GM12878 (cell line): Measurements from ENCODE around the gene EEIG2. TPM values are rescaled to one million over a fixed set of nuclear protein-coding genes. Genes with fewer than 3 reads are reported as not detected.

ENCODE experiments used
- ATAC-seq: fragments of 200-7000 bp; cut with Tn5 transposase; 3 replicates; pipeline ENCODE4 v1.9.1; 2020; ENCODE audit warnings: mild to moderate bottlenecking, moderate library complexity
- BruUV-seq: library from RNA; stranded (reverse); fragments of 400-500 nt; replicated peaks from 2 replicates; lab custom pipeline; 2021; lab: Mats Ljungman, UMichigan
- CTCF ChIA-PET: fragments of 300-600 bp; sonication (Branson Sonifier 250); formaldehyde crosslinking; extraction: SDS; loops from one replicate; lab custom pipeline; 2021; ENCODE audit warnings: inconsistent platforms; lab: Yijun Ruan, JAX
- POLR2A ChIA-PET: fragments of 350-600 bp; formaldehyde crosslinking; extraction: SDS; loops from one replicate; lab custom pipeline; 2021; ENCODE audit warnings: inconsistent platforms; lab: Charles Lee
- RAD21 ChIA-PET: fragments of 300-600 bp; sonication (Branson Sonifier 250); formaldehyde crosslinking; loops from one replicate; lab custom pipeline; 2023; ENCODE audit warnings: antibody characterized with exemption; ENCODE audit not compliant: unreplicated experiment; lab: Charles Lee
- SMC1A ChIA-PET: fragments of 300-600 bp; sonication (Branson Sonifier 250); formaldehyde crosslinking; loops from one replicate; lab custom pipeline; 2023; ENCODE audit not compliant: unreplicated experiment, uncharacterized antibody; lab: Charles Lee
- DNase-seq: peaks from one replicate; pipeline ENCODE4 v3.0.0-alpha.2; 2011; ENCODE audit warnings: low read depth, low spot score
- FAIRE-seq: peaks from 3 replicates; lab custom pipeline; 2011; peaks lifted over from hg19 to GRCh38; lab: Jason Lieb, UNC
- H2AFZ ChIP-seq: 2 replicates; pipeline ENCODE4 v1.6.0; 2011; ENCODE audit warnings: low read depth, low read length, control low read depth; ENCODE audit not compliant: control insufficient read depth
- H3K27ac ChIP-seq: 2 replicates; pipeline ENCODE4 v1.5.1; 2011; ENCODE audit warnings: control low read depth; ENCODE audit not compliant: control insufficient read depth, insufficient read depth
- H3K27me3 ChIP-seq, 2 experiments: replicated peaks in 1 of 2; 2 replicates each; pipeline versions ENCODE4 v1.6.0 to v1.6.1; 2011; ENCODE audit warnings: low read length in 1 of 2; ENCODE audit not compliant: control insufficient read depth in 2 of 2, insufficient read depth in 2 of 2
- H3K36me3 ChIP-seq, 2 experiments: 2 replicates each; pipeline ENCODE4 v1.5.1; 2011; ENCODE audit warnings: low read length in 1 of 2; ENCODE audit not compliant: control insufficient read depth in 2 of 2, insufficient read depth in 2 of 2
- H3K4me1 ChIP-seq: 2 replicates; pipeline ENCODE4 v1.6.1; 2011; ENCODE audit warnings: mild to moderate bottlenecking, low read length, moderate library complexity, mixed read lengths; ENCODE audit not compliant: control insufficient read depth, insufficient read depth
- H3K4me2 ChIP-seq: 2 replicates; pipeline ENCODE4 v1.6.0; 2011; ENCODE audit warnings: control low read depth; ENCODE audit not compliant: control insufficient read depth, insufficient read depth
- H3K4me3 ChIP-seq: fragments of 200-600 bp; sonication (generic); 2 replicates; pipeline ENCODE4 v1.5.1; 2016
- H3K79me2 ChIP-seq: 2 replicates; pipeline ENCODE4 v1.6.0; 2011; ENCODE audit warnings: low read length; ENCODE audit not compliant: control insufficient read depth, insufficient read depth
- H3K9ac ChIP-seq: 2 replicates; pipeline ENCODE4 v1.8.0; 2011; ENCODE audit warnings: low read length, control low read depth, mixed read lengths; ENCODE audit not compliant: control insufficient read depth, insufficient read depth
- H3K9me3 ChIP-seq: replicated peaks from 3 replicates; pipeline ENCODE4 v1.5.1; 2011; ENCODE audit warnings: mild to moderate bottlenecking, low read length; ENCODE audit not compliant: control insufficient read depth, insufficient read depth
- H4K20me1 ChIP-seq: 2 replicates; pipeline ENCODE4 v1.6.0; 2011; ENCODE audit not compliant: control insufficient read depth, insufficient read depth
- BRCA1 ChIP-seq: IDR thresholded peaks from 2 replicates; pipeline ENCODE4 v1.6.1; 2011; ENCODE audit warnings: low read depth, low read length, improper control_type of control experiment
- CHD1 ChIP-seq: IDR thresholded peaks from 2 replicates; pipeline ENCODE4 v1.6.1; 2012; ENCODE audit warnings: low read depth, low read length, improper control_type of control experiment
- FOS ChIP-seq: IDR thresholded peaks from 3 replicates; pipeline ENCODE4 v1.6.1; 2011; ENCODE audit warnings: borderline replicate concordance; ENCODE audit not compliant: insufficient read length; ENCODE audit errors: extremely low read depth
- FOXK2 ChIP-seq: fragments of 450-650 bp; IDR thresholded peaks from 2 replicates; pipeline ENCODE4 v1.6.1; 2017; ENCODE audit warnings: mild to moderate bottlenecking, moderate library complexity
- LARP7 ChIP-seq: fragments of 450-650 bp; IDR thresholded peaks from 2 replicates; pipeline ENCODE4 v1.6.1; 2017; ENCODE audit warnings: mild to moderate bottlenecking
- MEF2A ChIP-seq: IDR thresholded peaks from 2 replicates; pipeline ENCODE4 v1.6.1; 2011; ENCODE audit warnings: low read depth, mild to moderate bottlenecking, low read length, moderate library complexity; ENCODE audit not compliant: insufficient read depth
- MEF2B ChIP-seq: fragments of 450-650 bp; IDR thresholded peaks from 2 replicates; pipeline ENCODE4 v1.6.1; 2018; ENCODE audit warnings: mild to moderate bottlenecking, moderate library complexity; ENCODE audit not compliant: partially characterized antibody, poor library complexity, severe bottlenecking
- PKNOX1 ChIP-seq: fragments of 450-650 bp; IDR thresholded peaks from 2 replicates; pipeline ENCODE4 v1.6.1; 2016; ENCODE audit warnings: mild to moderate bottlenecking
- STAT3 ChIP-seq: IDR thresholded peaks from 2 replicates; pipeline ENCODE4 v1.6.1; 2011; ENCODE audit warnings: low read depth, low read length, improper control_type of control experiment
- TAF1 ChIP-seq: IDR thresholded peaks from 2 replicates; pipeline ENCODE4 v1.6.1; 2011; ENCODE audit warnings: mild to moderate bottlenecking, low read depth, low read length, borderline replicate concordance
- ZNF622 ChIP-seq: fragments of 450-650 bp; IDR thresholded peaks from 2 replicates; pipeline ENCODE4 v1.6.1; 2017; ENCODE audit warnings: mild to moderate bottlenecking, inconsistent platforms
- ZZZ3 ChIP-seq: IDR thresholded peaks from 2 replicates; pipeline ENCODE4 v1.6.1; 2011; ENCODE audit warnings: low read depth; ENCODE audit not compliant: control insufficient read depth, insufficient read length
- in situ Hi-C: fragments of 300-500 bp; cut with MboI; formaldehyde crosslinking; loops from 9 replicates; pipeline ENCODE4 v1.14.3; 2018; ENCODE audit warnings: mixed read lengths
- intact Hi-C: fragments of 100-400 bp; cut with micrococcal nuclease; formaldehyde crosslinking; loops from one replicate; pipeline ENCODE4 v1.14.2; 2022; ENCODE audit not compliant: unreplicated experiment
- polyA plus RNA-seq, 11 experiments: library from polyadenylated mRNA; depleted of rRNA in 4 of 11; unstranded in 6 of 11; stranded (reverse) in 5 of 11; fragments of >200 nt; fragmentation: Nextera tagmentation in 4 of 11; fragmentation: Illumina TruSeq in 1 of 11; extraction: Ambion mirVana in 4 of 11; extraction: Trizol in 1 of 11; gene quantifications; 1 replicate in 1 of 11; 2 replicates in 10 of 11; pipeline versions ENCODE4 v1.2.1 to v1.2.3, GENCODE V29; 2011 to 2016; ENCODE audit warnings: inconsistent platforms in 2 of 11, missing spikeins in 2 of 11, low read depth in 1 of 11
- total RNA-seq, 4 experiments: library from RNA; depleted of rRNA in 3 of 4; stranded (reverse); fragments of >200 nt in 3 of 4; fragmentation: Illumina TruSeq in 1 of 4; extraction: Trizol in 1 of 4; gene quantifications; 2 replicates each; pipeline versions ENCODE4 v1.2.1 to v1.2.3, GENCODE V29; 2013 to 2021

The EEIG2 gene
- total and polyA plus RNA-seq, 10 of the 15 experiments (the other 5 are each of a cell fraction or from before 2014, with no cell fraction given), result 1.4 to 17.2 (median 9.8) TPM

GRCh38 chr1:108606478-108606877 lies 46.6 kb downstream of the EEIG2 start:
- Histone ChIP-seq H3K4me3 (no peak overlapping the region), H3K79me2 (no peaks in the 10 kb centered on the region), H3K4me2 (no peak overlapping the region), H3K27ac (no peak overlapping the region), H3K27me3 (no peaks in the 10 kb centered on the region), H3K9me3 (no peaks in the 10 kb centered on the region), H3K9ac (no peak overlapping the region), H3K4me1 (no peaks in the 10 kb centered on the region), H4K20me1 (no peaks in the 10 kb centered on the region), H3K36me3 (no peaks in the 10 kb centered on the region; a peak in 1 of 4 replicates), H2AFZ (no peak overlapping the region)
- ATAC-seq (no peak), FAIRE-seq (no peak), DNase-seq (no peak)
- intact Hi-C loops, result no loop called here
- SMC1A ChIA-PET, result interaction anchor here (1.5 kb wide), 1 partner anchor 14 kb away, joined by 3 read pairs; no protein-coding TSS in a partner anchor
- CTCF ChIA-PET, result no interaction called here
- no TSS peak for BruUV-seq
- TF ChIP-seq TAF1 (no peak), FOXK2 (no peak), MEF2A (no peak), STAT3 (no peak), MEF2B (no peak), ZNF622 (no peak), PKNOX1 (no peak), BRCA1 (no peak), CHD1 (no peak), LARP7 (no peak), FOS (no peak), ZZZ3 (no peak)
- POLR2A ChIA-PET, result interaction anchor here (0.5 kb wide), 1 partner anchor 11 kb away, joined by 3 read pairs; no protein-coding TSS in a partner anchor
- in situ Hi-C loops, result no loop called here
- RAD21 ChIA-PET, result no interaction called here
